Mesendoderm (in vitro differentiated cells): ENCODE data around the gene AQP1.
A peak's percentile ranks its signal among the peaks of the same experiment; 100 is the strongest.

Experiments
- DNase-seq: peaks from one replicate; pipeline ENCODE4 v3.0.0; 2013
- H2AK5ac ChIP-seq: 2 replicates; pipeline ENCODE4 v1.6.1; 2013; ENCODE audit warnings: low read length, inconsistent platforms
- H2BK120ac ChIP-seq: 2 replicates; pipeline ENCODE4 v1.6.1; 2013; ENCODE audit warnings: low read depth, mild to moderate bottlenecking, low read length, moderate library complexity, mixed read lengths
- H2BK15ac ChIP-seq: replicated peaks from 2 replicates; pipeline ENCODE4 v1.6.1; 2013; ENCODE audit warnings: low read depth, mild to moderate bottlenecking, moderate library complexity
- H2BK5ac ChIP-seq: 2 replicates; pipeline ENCODE4 v1.6.1; 2013; ENCODE audit warnings: low read length, inconsistent platforms
- H3K18ac ChIP-seq: 2 replicates; pipeline ENCODE4 v1.6.1; 2013; ENCODE audit warnings: mild to moderate bottlenecking, low read length, mixed read lengths
- H3K23ac ChIP-seq: one replicate; pipeline ENCODE4 v1.6.1; 2013; ENCODE audit warnings: low read length
- H3K27ac ChIP-seq: 2 replicates; pipeline ENCODE4 v1.5.1; 2013; ENCODE audit warnings: low read depth, mild to moderate bottlenecking, inconsistent platforms, low read length, moderate library complexity
- H3K27me3 ChIP-seq: 2 replicates; pipeline ENCODE4 v1.6.1; 2013; ENCODE audit warnings: low read length, control low read depth, mild to moderate bottlenecking, inconsistent platforms; ENCODE audit not compliant: insufficient read depth, poor library complexity
- H3K36me3 ChIP-seq: 2 replicates; pipeline ENCODE4 v1.6.1; 2013; ENCODE audit warnings: low read length, inconsistent platforms; ENCODE audit not compliant: control insufficient read depth, insufficient read depth
- H3K4ac ChIP-seq: one replicate; pipeline ENCODE4 v1.6.1; 2013; ENCODE audit warnings: low read depth, mild to moderate bottlenecking, low read length, moderate library complexity
- H3K4me1 ChIP-seq: 2 replicates; pipeline ENCODE4 v1.6.1; 2013; ENCODE audit warnings: low read depth, low read length, inconsistent platforms; ENCODE audit not compliant: control insufficient read depth
- H3K4me2 ChIP-seq: 2 replicates; pipeline ENCODE4 v1.6.1; 2013; ENCODE audit warnings: low read length
- H3K4me3 ChIP-seq: 2 replicates; pipeline ENCODE4 v1.5.1; 2013; ENCODE audit warnings: mild to moderate bottlenecking, low read length
- H3K56ac ChIP-seq: one replicate; pipeline ENCODE4 v1.6.1; 2013; ENCODE audit warnings: low read length
- H3K79me1 ChIP-seq: 2 replicates; pipeline ENCODE4 v1.6.1; 2013; ENCODE audit warnings: low read length, inconsistent platforms
- H3K79me2 ChIP-seq: 2 replicates; pipeline ENCODE4 v1.6.1; 2013; ENCODE audit warnings: mild to moderate bottlenecking, low read length; ENCODE audit not compliant: control insufficient read depth, insufficient read depth
- H3K9ac ChIP-seq: 2 replicates; pipeline ENCODE4 v1.6.1; 2013; ENCODE audit warnings: low read length, inconsistent platforms
- H4K5ac ChIP-seq: one replicate; pipeline ENCODE4 v1.6.1; 2013; ENCODE audit warnings: low read length
- H4K8ac ChIP-seq: one replicate; pipeline ENCODE4 v1.6.1; 2013; ENCODE audit warnings: low read depth, mild to moderate bottlenecking, control low read depth, low read length, moderate library complexity
- WGBS: extraction: QIAGEN DNeasy Blood & Tissue Kit; methylation state at CpG from one replicate; pipeline ENCODE4 v1.1.7; 2013; ENCODE audit warnings: low lambda C conversion rate, missing lambda C conversion rate; ENCODE audit not compliant: insufficient coverage; ENCODE audit errors: extremely low coverage; 5-methylcytosine and 5-hydroxymethylcytosine counted together

AQP1 gene

DNA sequence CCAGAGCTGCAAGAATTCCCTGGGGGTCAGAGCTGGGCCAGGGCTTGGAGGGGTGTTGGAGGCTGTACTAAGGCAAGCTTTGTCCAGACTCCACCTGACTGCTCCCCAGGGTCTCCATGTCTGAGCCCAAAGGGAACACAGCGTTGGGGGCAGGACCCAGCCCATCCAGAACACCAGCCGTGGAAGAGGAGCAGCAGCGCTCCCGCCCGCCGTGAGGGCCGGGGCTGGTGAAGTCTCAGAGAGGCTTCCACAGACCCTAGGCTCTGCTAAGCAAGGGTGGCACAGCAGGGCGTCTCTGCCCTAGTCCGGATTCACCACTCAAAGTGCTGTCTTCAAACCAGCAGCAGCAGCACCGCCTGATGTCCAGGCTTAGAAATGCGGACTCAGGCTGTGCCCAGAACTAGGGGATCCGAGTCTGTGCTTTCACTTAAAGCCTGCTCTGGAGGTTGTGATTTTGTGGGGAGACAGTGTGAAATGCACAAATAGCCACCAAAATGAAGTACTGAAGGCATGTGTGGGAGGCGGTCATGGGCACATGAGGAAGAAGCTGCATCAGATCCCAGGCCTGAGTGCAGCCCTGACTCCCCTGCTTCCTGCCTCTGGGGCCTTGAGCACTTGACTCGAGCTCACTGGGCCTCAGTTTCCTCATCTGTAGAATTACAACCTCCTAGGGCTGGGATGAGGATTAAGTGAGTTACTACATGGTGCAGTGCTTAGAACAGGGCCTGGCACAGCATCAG lies 16.6 kb upstream of the AQP1 start:
- Histone ChIP-seq H3K36me3 (no peaks in the 10 kb centered on the region), H3K4me2 (no peak overlapping the region), H3K4ac (no peak overlapping the region), H2BK15ac (no peak overlapping the region), H3K56ac (no peak overlapping the region), H3K23ac (no peak overlapping the region), H3K27ac (no peak overlapping the region), H3K18ac (no peak overlapping the region), H3K79me2 (no peaks in the 10 kb centered on the region), H2BK5ac (no peak overlapping the region), H2AK5ac (no peak overlapping the region), H3K4me1 (peaks cover 12% of the 10 kb centered on the region), H4K8ac (no peak overlapping the region), H4K5ac (no peak overlapping the region), H2BK120ac (no peak overlapping the region), H3K4me3 (no peak overlapping the region), H3K79me1 (no peaks in the 10 kb centered on the region), H3K9ac (no peak overlapping the region), H3K27me3 (no peaks in the 10 kb centered on the region)
- DNase-seq: no peak
- WGBS: no CpG with 5 or more reads among the region's 14 CpGs

DNA sequence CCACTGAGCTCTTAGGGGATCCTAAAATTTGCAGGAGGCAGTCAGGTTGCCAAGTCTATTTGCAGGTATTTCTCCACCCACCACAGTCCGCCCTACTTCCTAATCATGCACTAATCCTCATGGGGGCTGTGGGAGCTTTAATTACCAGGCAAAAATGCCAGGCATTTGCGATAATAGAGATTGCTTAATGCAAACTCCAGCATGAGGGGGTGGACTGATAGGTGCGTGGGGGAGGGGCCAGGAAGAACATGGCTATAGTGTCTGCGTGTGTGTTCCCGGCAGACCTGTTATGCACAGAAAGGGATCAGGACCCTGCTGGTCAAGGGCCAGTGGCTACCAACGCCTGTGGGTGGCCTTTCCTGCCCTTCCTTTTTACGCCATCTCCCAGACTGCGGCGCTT lies 15.6 kb upstream of the AQP1 start:
- H3K4me3 ChIP-seq: no peak overlapping the region
- H3K4me1 ChIP-seq: peaks cover 12% of the 10 kb centered on the region
- no peak overlapping the region for H3K4me2 ChIP-seq
- H2AK5ac ChIP-seq: no peak overlapping the region
- H2BK120ac ChIP-seq: no peak overlapping the region
- peak; percentile 88 for DNase-seq
- no peaks in the 10 kb centered on the region for H3K79me2 ChIP-seq
- no peaks in the 10 kb centered on the region for H3K36me3 ChIP-seq
- H4K5ac ChIP-seq: no peak overlapping the region
- H3K56ac ChIP-seq: no peak overlapping the region
- H3K27ac ChIP-seq: no peak overlapping the region
- no peaks in the 10 kb centered on the region for H3K79me1 ChIP-seq
- no peak overlapping the region for H2BK5ac ChIP-seq
- no peak overlapping the region for H2BK15ac ChIP-seq
- no peak overlapping the region for H4K8ac ChIP-seq
- H3K9ac ChIP-seq: no peak overlapping the region
- H3K27me3 ChIP-seq: no peaks in the 10 kb centered on the region
- no peak overlapping the region for H3K23ac ChIP-seq
- no peak overlapping the region for H3K4ac ChIP-seq
- H3K18ac ChIP-seq: no peak overlapping the region
- WGBS: no CpG with 5 or more reads among the region's 9 CpGs

DNA sequence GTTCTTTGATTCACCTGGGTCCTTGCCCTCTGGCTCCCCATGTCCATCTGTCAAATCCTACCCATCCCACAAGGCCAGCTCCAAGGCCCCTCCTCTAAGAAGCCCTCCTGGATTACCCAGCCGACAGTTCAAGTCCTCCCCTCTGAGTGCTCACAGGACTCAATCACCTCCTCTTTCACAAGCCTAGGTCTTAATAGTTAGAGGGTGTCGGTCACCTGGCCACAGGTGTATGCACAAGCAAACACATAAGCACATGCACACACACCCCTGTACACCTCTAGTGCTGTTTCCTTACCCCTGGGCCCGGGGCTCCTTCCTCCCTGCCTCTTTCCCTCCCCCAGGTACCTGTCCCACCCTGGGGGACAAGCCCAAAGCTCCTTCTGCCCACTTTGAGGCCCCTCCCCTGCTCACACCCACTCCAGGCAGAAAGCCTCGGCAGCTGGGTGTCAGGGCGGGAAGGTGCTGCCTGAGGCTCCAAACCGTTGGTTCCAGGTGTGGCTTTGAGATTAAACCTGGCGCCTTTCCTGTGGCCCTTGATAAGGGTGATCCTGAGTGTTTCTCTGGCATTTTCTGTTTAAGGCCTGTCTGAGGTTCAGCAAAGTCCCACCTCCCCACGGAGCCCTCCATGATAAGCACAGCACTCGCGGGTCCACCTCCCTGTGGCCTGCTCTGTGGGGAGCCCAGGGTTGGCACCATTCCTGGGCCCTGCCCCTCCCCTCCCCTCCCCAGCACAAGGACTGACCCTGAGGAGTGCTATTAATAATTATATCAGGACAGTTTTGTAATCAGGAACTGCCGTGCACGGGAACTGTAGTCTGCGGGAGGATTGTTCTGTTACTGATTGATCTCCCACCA lies 14.6 kb upstream of the AQP1 start:
- no CpG with 5 or more reads among the region's 13 CpGs for WGBS
- no peak overlapping the region for H2AK5ac ChIP-seq
- no peak overlapping the region for H3K4ac ChIP-seq
- H3K36me3 ChIP-seq: no peaks in the 10 kb centered on the region
- no peak overlapping the region for H4K8ac ChIP-seq
- H2BK5ac ChIP-seq: no peak overlapping the region
- H3K27ac ChIP-seq: no peak overlapping the region
- no peak overlapping the region for H3K23ac ChIP-seq
- no peaks in the 10 kb centered on the region for H3K27me3 ChIP-seq
- no peaks in the 10 kb centered on the region for H3K79me2 ChIP-seq
- no peak overlapping the region for H2BK15ac ChIP-seq
- H2BK120ac ChIP-seq: no peak overlapping the region
- no peak overlapping the region for H3K9ac ChIP-seq
- no peak overlapping the region for H3K56ac ChIP-seq
- peak; percentile 33 for DNase-seq
- no peak overlapping the region for H4K5ac ChIP-seq
- H3K79me1 ChIP-seq: no peaks in the 10 kb centered on the region
- no peak overlapping the region for H3K4me2 ChIP-seq
- no peak overlapping the region for H3K18ac ChIP-seq
- no peak overlapping the region for H3K4me3 ChIP-seq
- peaks cover 12% of the 10 kb centered on the region for H3K4me1 ChIP-seq

DNA sequence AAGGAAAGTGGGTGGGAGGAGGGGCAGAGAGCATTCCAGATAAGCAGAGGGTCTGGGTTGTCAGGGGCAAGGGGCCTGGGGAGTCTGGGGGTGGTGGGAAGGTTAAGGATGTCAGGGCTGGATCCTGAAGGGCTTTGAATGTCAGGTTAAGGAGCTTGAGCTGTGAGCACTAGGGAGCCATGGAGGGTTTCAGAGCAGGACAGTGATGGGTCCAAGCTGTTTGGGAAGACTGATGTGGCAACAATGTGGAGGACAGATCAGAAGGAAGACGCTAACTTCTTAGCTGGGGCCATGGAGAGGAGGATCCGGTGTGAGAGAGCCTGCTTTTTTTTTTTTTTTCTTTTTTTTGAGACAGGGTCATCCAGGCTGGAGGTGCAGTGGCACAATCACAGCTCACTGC lies 13.9 kb upstream of the AQP1 start:
- no peaks in the 10 kb centered on the region for H3K79me2 ChIP-seq

DNA sequence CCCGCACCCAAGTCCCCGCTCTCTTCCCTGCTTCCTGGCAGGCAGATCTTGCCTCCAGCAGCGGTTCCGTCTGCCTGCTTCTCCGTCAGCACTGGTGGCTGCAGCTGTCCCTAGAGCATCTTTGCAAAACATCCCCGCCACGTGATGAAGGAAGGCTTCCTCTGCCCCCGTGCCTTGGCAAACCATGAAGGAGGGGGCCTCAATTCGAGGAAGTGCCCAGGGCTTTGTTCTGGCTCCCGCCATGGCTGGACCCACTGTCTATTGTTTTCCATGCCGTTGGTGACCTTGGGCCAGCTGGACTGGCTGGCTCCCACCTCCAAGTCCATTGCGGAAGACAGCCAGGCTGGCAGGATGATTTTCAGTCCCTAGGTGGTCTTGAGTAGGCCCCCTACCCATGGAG lies 13.2 kb upstream of the AQP1 start:
- no peak overlapping the region for H3K18ac ChIP-seq
- H4K8ac ChIP-seq: no peak overlapping the region
- H2BK15ac ChIP-seq: no peak overlapping the region
- no peak overlapping the region for H3K4me2 ChIP-seq
- H3K4me1 ChIP-seq: peaks cover 12% of the 10 kb centered on the region
- no peak overlapping the region for H3K56ac ChIP-seq
- no peak overlapping the region for H3K23ac ChIP-seq
- H3K79me2 ChIP-seq: no peaks in the 10 kb centered on the region
- H3K36me3 ChIP-seq: no peaks in the 10 kb centered on the region
- H3K4me3 ChIP-seq: no peak overlapping the region
- H2BK5ac ChIP-seq: no peak overlapping the region
- WGBS: no CpG with 5 or more reads among the region's 12 CpGs
- no peaks in the 10 kb centered on the region for H3K27me3 ChIP-seq
- H3K9ac ChIP-seq: no peak overlapping the region
- no peak for DNase-seq
- H3K27ac ChIP-seq: no peak overlapping the region
- H4K5ac ChIP-seq: no peak overlapping the region
- no peak overlapping the region for H3K4ac ChIP-seq
- no peaks in the 10 kb centered on the region for H3K79me1 ChIP-seq
- H2AK5ac ChIP-seq: no peak overlapping the region
- H2BK120ac ChIP-seq: no peak overlapping the region

More for the DNA sequence above, 13.9 kb upstream of the AQP1 start:
- H4K5ac ChIP-seq: no peak overlapping the region
- peaks cover 12% of the 10 kb centered on the region for H3K4me1 ChIP-seq
- no CpG with 5 or more reads among the region's 2 CpGs for WGBS
- H3K79me1 ChIP-seq: no peaks in the 10 kb centered on the region
- no peak overlapping the region for H3K4ac ChIP-seq
- H3K9ac ChIP-seq: no peak overlapping the region
- H3K4me3 ChIP-seq: no peak overlapping the region
- no peak overlapping the region for H2BK120ac ChIP-seq
- no peak overlapping the region for H3K4me2 ChIP-seq
- no peak overlapping the region for H3K18ac ChIP-seq
- no peak overlapping the region for H3K23ac ChIP-seq
- DNase-seq: no peak
- no peak overlapping the region for H3K27ac ChIP-seq
- no peaks in the 10 kb centered on the region for H3K36me3 ChIP-seq
- H3K27me3 ChIP-seq: no peaks in the 10 kb centered on the region
- H4K8ac ChIP-seq: no peak overlapping the region
- no peak overlapping the region for H2AK5ac ChIP-seq
- H3K56ac ChIP-seq: no peak overlapping the region
- no peak overlapping the region for H2BK15ac ChIP-seq
- H2BK5ac ChIP-seq: no peak overlapping the region
